Activated B cell treated with CpG ODN at 0.5 μM for 24 hours (primary cell): Measurements from ENCODE around the gene HSDL2. TPM values are rescaled to one million over a fixed set of nuclear protein-coding genes. Genes with fewer than 3 reads are reported as not detected.

Experiments used
- ATAC-seq: fragments of 200-7000 bp; cut with Tn5 transposase; one replicate; pipeline ENCODE4 v1.10.0; 2021; ENCODE audit warnings: low read depth, mild to moderate bottlenecking, moderate library complexity
- CTCF ChIA-PET: fragments of 350-600 bp; sonication (Branson Sonifier 250); formaldehyde crosslinking; loops from one replicate; lab custom pipeline; 2021; ENCODE audit warnings: antibody characterized with exemption; lab: Charles Lee
- POLR2A ChIA-PET: fragments of 350-600 bp; sonication (Branson Sonifier 250); formaldehyde crosslinking; loops from one replicate; lab custom pipeline; 2021; ENCODE audit warnings: antibody characterized with exemption; lab: Charles Lee
- DNase-seq: peaks from one replicate; pipeline ENCODE4 v3.0.0; 2022
- H3K27ac Mint-ChIP-seq: one replicate; pipeline ENCODE4 v1.8.0; 2020; ENCODE audit warnings: mixed read lengths
- H3K27me3 Mint-ChIP-seq: one replicate; pipeline ENCODE4 v1.8.0; 2021; ENCODE audit warnings: mixed read lengths
- H3K36me3 Mint-ChIP-seq: one replicate; pipeline ENCODE4 v1.8.0; 2021; ENCODE audit warnings: low read depth, mixed read lengths
- H3K4me1 Mint-ChIP-seq: one replicate; pipeline ENCODE4 v1.8.0; 2021; ENCODE audit warnings: mixed read lengths
- H3K4me3 Mint-ChIP-seq: one replicate; pipeline ENCODE4 v1.8.0; 2020; ENCODE audit warnings: mild to moderate bottlenecking, mixed read lengths
- H3K9me3 Mint-ChIP-seq: one replicate; pipeline ENCODE4 v1.8.0; 2020; ENCODE audit warnings: mixed read lengths
- intact Hi-C: fragments of 100-400 bp; cut with micrococcal nuclease; formaldehyde crosslinking; loops from one replicate; pipeline ENCODE4 v1.15.1; 2024
- total RNA-seq: library from RNA; stranded (reverse); gene quantifications from 2 replicates; pipeline ENCODE4 v1.2.3, GENCODE V29; 2022
- TF ChIP-seq, protein P1 (sequence below): fragments of 200-600 bp; IDR thresholded peaks from one replicate; pipeline ENCODE4 v1.8.0; 2022; ENCODE audit warnings: antibody characterized with exemption, mild to moderate bottlenecking

The HSDL2 gene
- total RNA-seq, 1 donor from 2014 or later = 11.3 TPM

DNA sequence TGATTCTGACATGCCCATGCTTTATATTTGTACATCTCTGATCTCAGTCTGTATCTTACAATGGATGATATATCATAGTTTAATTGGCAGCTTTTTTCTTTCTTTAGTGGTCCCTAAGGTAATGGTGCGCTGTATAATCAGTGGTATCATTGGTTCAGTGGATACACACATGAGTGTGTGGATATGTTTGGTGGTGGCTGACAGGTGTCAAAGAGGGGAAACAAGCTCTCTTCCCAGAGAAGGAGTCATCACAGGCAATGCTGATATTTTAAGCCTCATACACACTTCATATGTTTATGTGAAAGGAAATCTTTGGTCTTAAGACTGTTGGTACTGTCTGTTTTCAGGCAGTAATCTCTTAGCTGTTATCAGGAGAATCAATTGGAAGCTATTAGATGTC lies 54.6 kb downstream of the HSDL2 start:
- POLR2A ChIA-PET = no interaction called here
- no peaks in the 10 kb centered on the region for H3K9me3 Mint-ChIP-seq
- TF ChIP-seq, protein P1, sequence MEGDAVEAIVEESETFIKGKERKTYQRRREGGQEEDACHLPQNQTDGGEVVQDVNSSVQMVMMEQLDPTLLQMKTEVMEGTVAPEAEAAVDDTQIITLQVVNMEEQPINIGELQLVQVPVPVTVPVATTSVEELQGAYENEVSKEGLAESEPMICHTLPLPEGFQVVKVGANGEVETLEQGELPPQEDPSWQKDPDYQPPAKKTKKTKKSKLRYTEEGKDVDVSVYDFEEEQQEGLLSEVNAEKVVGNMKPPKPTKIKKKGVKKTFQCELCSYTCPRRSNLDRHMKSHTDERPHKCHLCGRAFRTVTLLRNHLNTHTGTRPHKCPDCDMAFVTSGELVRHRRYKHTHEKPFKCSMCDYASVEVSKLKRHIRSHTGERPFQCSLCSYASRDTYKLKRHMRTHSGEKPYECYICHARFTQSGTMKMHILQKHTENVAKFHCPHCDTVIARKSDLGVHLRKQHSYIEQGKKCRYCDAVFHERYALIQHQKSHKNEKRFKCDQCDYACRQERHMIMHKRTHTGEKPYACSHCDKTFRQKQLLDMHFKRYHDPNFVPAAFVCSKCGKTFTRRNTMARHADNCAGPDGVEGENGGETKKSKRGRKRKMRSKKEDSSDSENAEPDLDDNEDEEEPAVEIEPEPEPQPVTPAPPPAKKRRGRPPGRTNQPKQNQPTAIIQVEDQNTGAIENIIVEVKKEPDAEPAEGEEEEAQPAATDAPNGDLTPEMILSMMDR = no peak
- H3K27me3 Mint-ChIP-seq = no peaks in the 10 kb centered on the region
- no peak overlapping the region for H3K27ac Mint-ChIP-seq
- CTCF ChIA-PET = no interaction called here
- DNase-seq (no peak), ATAC-seq (no peak)
- intact Hi-C loops = no loop called here
- H3K4me1 Mint-ChIP-seq = no peaks in the 10 kb centered on the region
- peaks cover 9% of the 10 kb centered on the region for H3K36me3 Mint-ChIP-seq
- no peak overlapping the region for H3K4me3 Mint-ChIP-seq

DNA sequence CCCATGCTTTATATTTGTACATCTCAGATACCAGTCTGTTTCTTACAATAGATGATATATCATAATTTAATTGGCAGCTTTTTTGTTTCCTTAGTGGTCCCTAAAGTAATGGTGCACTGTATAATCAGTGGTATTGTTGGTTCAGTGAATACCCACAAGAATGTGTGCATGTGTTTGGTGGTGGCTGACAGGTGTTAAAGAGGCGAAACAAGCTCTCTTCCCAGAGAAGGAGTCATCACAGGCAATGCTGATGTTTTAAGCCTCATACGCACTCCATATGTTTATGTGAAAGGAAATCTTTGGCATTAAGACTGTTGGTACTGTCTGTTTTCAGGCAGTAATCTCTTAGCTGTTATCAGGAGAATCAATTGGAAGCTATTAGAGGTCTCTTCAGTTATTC lies 57.5 kb downstream of the HSDL2 start:
- no peaks in the 10 kb centered on the region for H3K4me1 Mint-ChIP-seq
- TF ChIP-seq, protein P1 = no peak
- no peak overlapping the region for H3K4me3 Mint-ChIP-seq
- H3K9me3 Mint-ChIP-seq = no peaks in the 10 kb centered on the region
- ChIA-PET POLR2A (no interaction called here), CTCF (no interaction called here)
- no peak for ATAC-seq
- H3K36me3 Mint-ChIP-seq = peaks cover 10% of the 10 kb centered on the region
- no peak overlapping the region for H3K27ac Mint-ChIP-seq
- intact Hi-C loops = no loop called here
- DNase-seq = no peak
- H3K27me3 Mint-ChIP-seq = no peaks in the 10 kb centered on the region

DNA sequence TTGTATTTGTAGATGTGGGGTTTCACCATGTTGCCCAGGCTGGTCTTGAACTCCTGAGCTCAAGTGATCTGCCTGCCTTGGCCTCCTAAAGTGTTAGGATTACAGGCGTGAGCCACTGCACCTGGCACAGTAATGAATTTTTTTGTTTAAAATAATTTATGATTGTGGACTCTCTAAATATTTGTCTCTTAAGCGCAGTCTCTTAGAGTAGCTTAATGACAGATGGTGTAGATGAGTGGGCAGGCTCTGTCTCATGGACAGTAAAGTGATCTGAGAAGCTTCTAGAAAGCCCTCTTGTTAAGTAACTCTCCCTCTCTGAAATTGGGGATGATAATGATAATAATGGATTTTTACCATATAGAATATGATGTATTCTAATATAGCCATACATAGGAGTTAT lies 59.3 kb downstream of the HSDL2 start:
- Mint-ChIP-seq H3K27me3 (no peaks in the 10 kb centered on the region), H3K9me3 (no peaks in the 10 kb centered on the region), H3K4me3 (no peak overlapping the region), H3K36me3 (peaks cover 10% of the 10 kb centered on the region), H3K4me1 (no peaks in the 10 kb centered on the region), H3K27ac (no peak overlapping the region)
- intact Hi-C loops = no loop called here
- POLR2A ChIA-PET = no interaction called here
- ATAC-seq (no peak), DNase-seq (no peak)
- CTCF ChIA-PET = interaction anchor here (1.0 kb wide), 1 partner anchor 354 kb away, joined by 4 read pairs; no protein-coding TSS in a partner anchor
- TF ChIP-seq, protein P1 = no peak

DNA sequence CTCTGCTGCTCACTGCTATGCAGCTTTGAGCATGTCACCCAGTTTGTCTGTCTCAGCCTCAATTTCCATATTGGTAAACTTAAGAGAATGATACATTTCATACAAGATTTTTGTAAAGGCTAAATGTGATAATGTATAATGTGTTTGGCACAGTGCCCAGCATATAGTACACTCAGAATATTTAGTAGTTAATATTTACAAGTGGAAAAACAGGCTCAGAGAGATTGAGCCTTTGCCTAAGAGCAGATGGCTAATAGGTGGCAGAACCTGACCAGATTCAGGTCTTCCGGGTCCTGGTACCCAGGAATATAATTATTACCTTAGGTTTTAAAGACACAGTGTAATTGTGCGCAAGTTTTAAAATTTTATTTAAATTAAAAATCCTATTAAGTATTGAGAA lies 59.9 kb downstream of the HSDL2 start:
- Mint-ChIP-seq H3K4me1 (no peaks in the 10 kb centered on the region), H3K36me3 (peaks cover 10% of the 10 kb centered on the region), H3K27ac (no peak overlapping the region), H3K9me3 (no peaks in the 10 kb centered on the region), H3K4me3 (no peak overlapping the region), H3K27me3 (no peaks in the 10 kb centered on the region)
- intact Hi-C loops = loop anchor here (10.0 kb wide), 2 partner anchors 275 to 345 kb away; partner anchors contain the start of gene INIP
- ChIA-PET CTCF (interaction anchor here (1.0 kb wide), 1 partner anchor 353 kb away, joined by 4 read pairs; no protein-coding TSS in a partner anchor), POLR2A (no interaction called here)
- TF ChIP-seq, protein P1 = no peak
- ATAC-seq (no peak), DNase-seq (no peak)

DNA sequence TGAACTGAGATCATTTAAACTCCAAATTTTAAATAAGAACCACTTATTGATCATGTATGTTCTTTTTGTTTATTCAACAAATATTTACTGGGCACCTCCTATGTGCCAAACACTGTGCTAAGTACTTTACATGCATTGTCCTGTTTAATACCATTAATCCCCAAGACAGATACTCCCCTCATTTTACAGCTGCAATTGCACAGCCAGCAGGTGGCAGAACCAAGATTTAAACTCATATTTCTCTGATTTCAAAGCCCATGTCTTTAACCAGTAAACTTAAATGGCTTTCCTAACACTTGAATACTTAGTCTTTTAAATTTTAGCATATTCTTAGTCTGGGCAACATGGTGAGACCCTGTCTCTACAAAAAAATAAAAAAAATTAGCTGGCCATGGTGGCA lies 63.3 kb downstream of the HSDL2 start:
- H3K4me3 Mint-ChIP-seq = no peak overlapping the region
- H3K9me3 Mint-ChIP-seq = no peaks in the 10 kb centered on the region
- H3K4me1 Mint-ChIP-seq = peaks cover 30% of the 10 kb centered on the region
- no peak overlapping the region for H3K27ac Mint-ChIP-seq
- TF ChIP-seq, protein P1 = no peak
- H3K36me3 Mint-ChIP-seq = peaks cover 10% of the 10 kb centered on the region
- POLR2A ChIA-PET = interaction anchor here (1.4 kb wide), 1 partner anchor 42 kb away, joined by 3 read pairs; no protein-coding TSS in a partner anchor
- DNase-seq = no peak
- no peak for ATAC-seq
- H3K27me3 Mint-ChIP-seq = no peaks in the 10 kb centered on the region
- CTCF ChIA-PET = interaction anchor here (0.8 to 3.3 kb wide), 7 partner anchors 41 to 460 kb away, joined by 3 to 27 read pairs (median 3); no protein-coding TSS in a partner anchor
- intact Hi-C loops = loop anchor here (1.0 to 10.0 kb wide), 7 partner anchors 222 to 460 kb away; partner anchors contain the start of gene INIP
